SH-SY5Y (cell line): ENCODE measurements around the gene BACH2.

ENCODE experiments used
- GATA2 ChIP-seq: IDR thresholded peaks from 2 replicates; pipeline ENCODE4 v1.6.1; 2011; ENCODE audit warnings: mild to moderate bottlenecking, low read depth, low read length
- GATA3 ChIP-seq: IDR thresholded peaks from 2 replicates; pipeline ENCODE4 v1.6.1; 2011; ENCODE audit warnings: low read depth, mild to moderate bottlenecking, low read length, moderate library complexity

DNA sequence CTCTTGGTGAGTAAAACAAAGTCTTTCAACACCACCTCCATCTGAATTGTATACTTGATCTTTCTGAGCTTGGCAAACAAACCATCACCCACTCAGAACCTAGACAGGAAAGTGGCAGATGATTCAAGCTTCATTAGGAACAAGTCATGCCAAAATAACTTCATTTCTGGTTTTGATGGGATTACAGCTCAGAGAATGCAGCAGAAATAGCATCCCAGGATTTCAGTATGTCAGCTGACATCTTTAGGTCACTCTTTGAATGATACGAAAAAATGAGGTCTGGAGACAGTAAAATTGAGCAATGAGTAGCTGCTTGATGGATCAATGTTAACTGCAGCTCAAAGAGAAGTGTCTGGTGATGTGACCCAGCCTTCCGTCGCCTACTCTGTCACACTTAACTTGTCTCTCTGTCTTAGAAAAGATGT, 310.0 kb downstream of the BACH2 start:
- no peak for TF ChIP-seq GATA3
- no peak for TF ChIP-seq GATA2
